ENCODE results near the gene CDH4. TPM values are rescaled to one million over a fixed set of nuclear protein-coding genes. Genes with fewer than 3 reads are reported as not detected.

The CDH4 gene
- total and polyA plus RNA-seq, 2 of the 13 experiments (the other 11 are each of a cell fraction or from before 2014, with no cell fraction given): not detected

GRCh38 chr20:61293951-61294350 is 41.9 kb downstream of the CDH4 start:
- Histone ChIP-seq H3K4me1 (ENCODE audit: insufficient read depth, low read length) (no peaks in the 10 kb centered on the region), H4K20me1 (ENCODE audit: insufficient read depth, low read length) (no peaks in the 10 kb centered on the region), H3K4me2 (ENCODE audit: low read depth, low read length) (no peak overlapping the region), H2AFZ (ENCODE audit: low read length) (no peak overlapping the region), H3K9ac (ENCODE audit: insufficient read depth, low read depth, low read length) (no peak overlapping the region), H3K79me2 (ENCODE audit: insufficient read depth, low read length) (no peaks in the 10 kb centered on the region), H3K9me3 (ENCODE audit: low read length) (no peaks in the 10 kb centered on the region), H3K36me3 (replicated peaks in 1 of 2; ENCODE audit: control insufficient read depth in 1 of 2, insufficient read depth in 2 of 2, low read length in 2 of 2) (no peaks in the 10 kb centered on the region), H3K4me3 (replicated peaks in 1 of 3; ENCODE audit: insufficient read depth in 1 of 3, low read depth in 2 of 3, low read length in 3 of 3) (no peak overlapping the region), H3K27me3 (ENCODE audit: control insufficient read depth in 1 of 2, insufficient read depth in 2 of 2, low read length in 2 of 2) (peaks cover 7 to 50% of the 10 kb centered on the region in 2 experiments; a peak in 3 of 5 replicates), H3K27ac (ENCODE audit: extremely low read length, insufficient read depth, low read length) (no peak overlapping the region)
- WGBS (ENCODE audit: low lambda C conversion rate): 10% methylated on average over 10 of the region's 12 CpGs
- in situ Hi-C loops (cut with HindIII; ENCODE audit: extremely low pct_ligation_motif_present, low pct_unique_long_range_greater_than_20kb) (no loop called here), intact Hi-C loops (cut with micrococcal nuclease; ENCODE audit: unreplicated experiment) (no loop called here)
- POLR2A ChIA-PET: no interaction called here
- TF ChIP-seq HNRNPLL (IDR thresholded peaks at IDR 0.05; ENCODE audit: low read depth, low read length, poor library complexity, severe bottlenecking) (peak; percentile 4), ZNF513 (CRISPR knock-in tag; conservative IDR thresholded peaks at IDR 0.05) (no peak)
- CTCF ChIA-PET (ENCODE audit: low intra/inter-chr PET ratio, low total read pairs): no interaction called here
- ATAC-seq: no peak
- no peak for DNase-seq (ENCODE audit: low spot score)
- no TSS peak for BruUV-seq (replicated peaks)
- no peak for FAIRE-seq

- Histone ChIP-seq H3K9me3 (ENCODE audit: low read length) (no peaks in the 10 kb centered on the region), H3K4me2 (ENCODE audit: low read depth, low read length) (no peak overlapping the region), H3K4me3 (replicated peaks in 1 of 3; ENCODE audit: insufficient read depth in 1 of 3, low read depth in 2 of 3, low read length in 3 of 3) (no peak overlapping the region), H2AFZ (ENCODE audit: low read length) (no peak overlapping the region), H4K20me1 (ENCODE audit: insufficient read depth, low read length) (no peaks in the 10 kb centered on the region; the same call in 1 of the 2 replicates), H3K79me2 (ENCODE audit: insufficient read depth, low read length) (no peaks in the 10 kb centered on the region), H3K27ac (ENCODE audit: extremely low read length, insufficient read depth, low read length) (no peak overlapping the region), H3K27me3 (ENCODE audit: control insufficient read depth in 1 of 2, insufficient read depth in 2 of 2, low read length in 2 of 2) (peaks cover 11 to 57% of the 10 kb centered on the region in 2 experiments; a peak in 3 of 5 replicates), H3K36me3 (replicated peaks in 1 of 2; ENCODE audit: control insufficient read depth in 1 of 2, insufficient read depth in 2 of 2, low read length in 2 of 2) (no peaks in the 10 kb centered on the region), H3K4me1 (ENCODE audit: insufficient read depth, low read length) (no peaks in the 10 kb centered on the region), H3K9ac (ENCODE audit: insufficient read depth, low read depth, low read length) (no peak overlapping the region)
- no peak for FAIRE-seq
- TF ChIP-seq CEBPB (IDR thresholded peaks at IDR 0.05; ENCODE audit: borderline replicate concordance, low read depth, low read length): peak; percentile 86
- TF ChIP-seq ONECUT2 (CRISPR knock-in tag; IDR thresholded peaks at IDR 0.05): no peak
- no peak for DNase-seq (ENCODE audit: low spot score)
- no TSS peak for BruUV-seq (replicated peaks)
- no peak for ATAC-seq
- CTCF ChIA-PET (ENCODE audit: low intra/inter-chr PET ratio, low total read pairs): no interaction called here
- POLR2A ChIA-PET: no interaction called here
- in situ Hi-C loops (cut with HindIII; ENCODE audit: extremely low pct_ligation_motif_present, low pct_unique_long_range_greater_than_20kb): no loop called here
- 60% methylated on average over 13 of the region's 13 CpGs for WGBS (ENCODE audit: low lambda C conversion rate)
- intact Hi-C loops (cut with micrococcal nuclease; ENCODE audit: unreplicated experiment): no loop called here
These were observed 43.2 kb downstream of the CDH4 start for GRCh38 chr20:61295249-61295648.

Measured in HepG2 (cell line).